Stimulated activated CD8-positive, alpha-beta memory T cell treated with anti-CD3 and anti-CD28 coated beads, Interleukin-7, amount 100 ng/mL, for 1 hour (primary cell): ENCODE measurements around the gene SYCE1.
"Not testable (repeated sequence)": the region's sequence is repeated elsewhere in the genome, so short reads cannot be mapped to it uniquely, and the experiment has no call there.

Experiments used
- DNase-seq, 2 donors: peaks; one replicate each; pipeline ENCODE4 v3.0.0-alpha.2; 2020; ENCODE audit warnings: low read depth in 2 of 2

SYCE1 gene

DNA sequence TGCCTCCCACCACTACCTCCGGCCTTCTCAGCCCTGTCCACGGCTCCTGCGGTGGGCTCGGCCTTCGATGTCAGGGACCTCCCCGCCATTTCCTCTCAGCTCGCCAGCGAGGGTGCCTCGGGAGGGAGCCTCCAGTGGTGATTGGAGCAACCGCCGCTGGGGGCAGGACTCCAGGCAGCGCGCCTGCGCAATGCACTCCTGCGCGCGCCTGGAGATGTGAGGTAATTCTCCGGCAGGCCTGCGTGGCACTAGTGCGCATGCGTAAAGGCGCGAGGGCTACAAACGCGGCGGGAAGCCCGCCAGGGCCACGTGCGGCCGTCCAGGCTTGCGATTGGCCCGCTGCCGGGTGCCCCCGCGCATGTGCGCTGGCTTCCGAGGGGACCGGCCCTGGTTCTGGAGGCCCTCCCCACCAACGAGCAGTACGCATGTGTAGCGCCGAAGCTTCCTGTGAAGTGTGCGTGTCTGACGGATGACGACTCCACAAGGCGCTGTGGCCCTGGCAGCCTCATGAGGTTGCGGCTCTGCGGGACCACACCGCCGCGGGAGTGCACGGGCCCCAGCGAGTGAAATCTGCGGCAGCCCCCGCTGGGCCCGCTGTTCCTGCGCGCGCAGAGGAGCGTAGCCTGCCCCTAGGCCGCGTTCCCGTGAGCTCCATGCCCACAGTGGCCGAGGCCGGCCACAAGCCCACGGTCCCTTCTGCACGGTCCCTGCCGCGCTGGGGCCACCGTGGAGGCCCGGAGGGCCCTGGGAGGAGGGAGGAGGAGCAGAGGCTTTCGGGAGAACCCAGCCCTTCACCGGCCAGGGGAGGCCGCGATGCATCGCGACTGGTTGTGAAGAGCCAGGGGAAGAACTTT is at the start of gene SYCE1:
Gene SYCE1 (minus strand): TSS at position 143 of the 854 bp plus-strand sequence. CDS start 54 bp downstream, at position 89.
- no peak for DNase-seq

GRCh38 chr10:133614830-133615580 is 49.6 kb upstream of the SYCE1 start:
- DNase-seq = no peak

DNA sequence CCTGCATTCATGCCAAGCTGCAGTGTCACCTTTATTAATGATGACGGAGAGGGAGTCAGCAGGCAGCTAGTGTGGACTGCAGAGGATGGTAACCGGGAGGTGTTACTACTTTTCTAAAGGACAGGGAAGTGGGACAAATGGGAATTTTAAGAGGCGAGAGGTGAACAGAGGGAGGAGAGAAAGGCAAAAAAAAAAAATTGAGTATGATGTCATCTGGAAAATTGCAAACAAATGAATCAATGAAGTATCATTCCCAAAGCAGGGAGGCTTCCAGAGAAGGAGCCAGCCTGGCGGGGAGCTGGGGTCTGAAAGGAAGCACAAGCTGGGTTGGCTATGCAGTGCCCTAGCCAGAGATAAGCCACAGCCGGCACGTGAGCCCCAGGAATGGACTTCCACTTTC is 48.3 kb upstream of the SYCE1 start:
- no peak for DNase-seq

DNA sequence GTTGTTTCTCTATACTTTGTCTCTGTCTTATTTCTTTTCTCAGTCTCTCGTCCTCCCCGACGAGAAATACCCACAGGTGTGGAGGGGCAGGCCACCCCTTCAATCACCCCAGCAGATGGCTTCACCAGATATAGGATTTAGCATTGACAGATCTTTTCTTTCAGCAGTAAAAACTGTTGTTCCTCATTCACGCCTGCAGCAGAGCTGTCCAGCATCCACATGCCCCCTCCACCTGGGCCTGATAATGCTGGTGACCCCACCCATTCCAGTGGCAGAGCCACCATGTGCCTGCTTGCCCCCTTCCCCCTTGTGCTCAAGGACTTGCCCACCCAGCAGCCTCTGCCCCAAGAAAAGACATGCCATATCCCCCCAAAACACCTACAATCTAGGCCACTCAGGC is 45.7 kb upstream of the SYCE1 start:
- DNase-seq = no peak

- DNase-seq = no peak
These were observed 43.5 kb upstream of the SYCE1 start for GRCh38 chr10:133608855-133609254.

- DNase-seq = not testable (repeated sequence)
These were observed 38.1 kb upstream of the SYCE1 start for GRCh38 chr10:133603434-133603833.

GRCh38 chr10:133600657-133601056 is 35.3 kb upstream of the SYCE1 start:
- DNase-seq = no peak

GRCh38 chr10:133599869-133600268 is 34.5 kb upstream of the SYCE1 start:
- not testable (repeated sequence) for DNase-seq

DNA sequence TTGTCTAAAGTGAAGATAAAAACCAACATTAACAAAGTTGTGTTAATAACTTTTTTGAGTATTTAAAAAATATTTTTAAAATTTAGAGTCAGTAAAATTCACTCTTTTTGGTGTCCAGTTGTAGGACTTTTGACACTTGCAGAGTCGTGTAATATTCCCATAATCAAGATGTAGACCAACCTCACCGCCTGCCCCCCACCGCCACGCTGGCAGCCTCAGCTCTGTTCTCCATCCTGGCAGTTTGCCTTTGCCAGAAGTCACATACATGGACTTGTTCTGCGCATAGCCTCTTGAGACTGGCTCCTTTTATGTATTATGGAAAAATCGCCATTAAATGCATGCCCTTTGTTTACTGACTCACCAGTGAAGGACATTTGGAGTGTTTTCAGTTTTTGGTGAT is 27.3 kb upstream of the SYCE1 start:
- DNase-seq = no peak

- DNase-seq = no peak
These were observed 25.6 kb upstream of the SYCE1 start for GRCh38 chr10:133590970-133591359.

- no peak for DNase-seq
These were observed 25.0 kb upstream of the SYCE1 start for GRCh38 chr10:133590226-133590969.

DNA sequence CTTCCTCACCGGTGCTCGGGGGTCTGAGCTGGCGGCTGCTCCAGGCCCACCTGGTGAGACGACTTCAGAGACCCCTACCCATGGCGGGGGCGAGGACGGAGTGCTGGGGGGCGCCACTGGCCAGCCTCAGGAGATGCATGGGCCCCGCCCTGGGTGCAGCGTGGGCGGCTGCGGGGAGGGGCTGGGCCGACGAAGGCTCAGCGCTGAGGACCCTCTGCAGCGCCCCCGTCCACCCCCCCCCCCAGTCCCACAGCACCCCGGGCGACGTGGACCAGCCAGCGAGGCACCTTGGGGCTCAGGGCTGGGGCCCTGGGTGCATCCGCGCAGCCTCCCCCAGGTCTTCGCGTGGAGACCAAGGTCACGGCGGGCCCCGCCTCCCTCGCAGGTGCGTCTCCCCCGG is 11.7 kb upstream of the SYCE1 start:
- not testable (repeated sequence) for DNase-seq

- not testable (repeated sequence) for DNase-seq
These were observed 8.1 kb upstream of the SYCE1 start for GRCh38 chr10:133573460-133573859.

GRCh38 chr10:133572055-133572454 is 6.7 kb upstream of the SYCE1 start:
- not testable (repeated sequence) for DNase-seq

- not testable (repeated sequence) for DNase-seq
These were observed 4.4 kb upstream of the SYCE1 start for GRCh38 chr10:133569801-133570200.

- not testable (repeated sequence) for DNase-seq
These were observed 3.6 kb upstream of the SYCE1 start for GRCh38 chr10:133568831-133569527.

DNA sequence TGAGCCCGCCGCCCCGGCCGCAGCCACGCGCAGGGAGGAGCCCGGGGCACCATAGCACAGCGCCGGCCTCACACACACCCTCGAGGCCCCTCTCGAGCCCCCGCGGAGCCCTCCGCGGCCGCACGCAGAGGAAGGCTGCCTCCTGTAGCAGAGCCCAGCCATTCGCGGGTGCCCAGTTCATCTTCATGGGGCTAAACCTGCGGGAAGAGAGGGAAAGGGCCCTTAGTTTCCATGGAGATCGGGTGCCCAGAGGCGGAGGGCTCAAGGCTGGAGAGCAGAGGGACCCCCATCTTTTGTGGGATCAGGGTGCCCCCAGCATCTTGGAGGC is 2.9 kb upstream of the SYCE1 start:
- DNase-seq = no peak

- DNase-seq = no peak
These were observed 2.4 kb upstream of the SYCE1 start for GRCh38 chr10:133567609-133568286.

DNA sequence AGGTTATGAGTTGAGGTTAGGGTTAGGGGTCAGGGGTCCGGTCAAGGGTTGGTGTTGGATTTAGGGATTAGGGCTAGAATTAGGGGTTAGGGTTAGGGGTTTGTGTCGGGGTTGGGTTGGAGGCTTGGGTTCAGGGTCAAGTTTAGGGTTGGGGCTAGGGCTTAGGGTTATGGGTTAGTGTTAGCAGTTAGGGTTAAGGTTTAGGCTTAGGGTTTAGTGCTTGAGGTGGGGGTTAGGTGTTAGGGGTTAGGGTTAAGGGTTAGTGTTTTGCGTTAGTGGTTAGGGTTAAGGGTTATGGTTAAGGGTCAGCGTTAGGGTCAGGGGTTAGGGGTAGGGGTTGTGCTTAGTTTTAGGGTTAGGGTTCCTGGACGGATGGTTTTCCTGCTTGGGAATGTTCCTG is 1.7 kb upstream of the SYCE1 start:
- no peak for DNase-seq

DNA sequence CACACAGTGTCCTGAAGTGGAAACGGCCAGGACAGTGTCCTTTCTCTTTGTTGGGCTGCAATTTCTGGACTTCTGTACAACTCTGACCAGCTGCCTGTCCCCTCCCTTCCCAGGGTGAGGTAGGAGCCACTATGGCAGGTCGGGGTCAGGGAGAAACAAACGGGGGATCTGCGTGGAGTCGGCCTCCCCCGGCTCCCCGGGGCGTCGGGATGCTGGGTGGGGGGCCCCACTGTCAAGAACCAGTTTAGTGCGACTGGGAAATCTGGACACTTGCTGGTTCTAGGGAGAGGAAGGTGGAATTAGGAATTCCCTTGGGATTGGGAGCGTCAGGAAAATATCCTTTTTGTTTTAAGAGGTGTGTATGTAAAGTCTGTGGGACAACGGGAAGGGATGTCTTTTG is 567 bp downstream of the SYCE1 start:
- no peak for DNase-seq

- DNase-seq = no peak
These were observed 6.2 kb downstream of the SYCE1 start for GRCh38 chr10:133559216-133559615.
